H1 (cell line): ENCODE measurements around the gene ITPRIPL2. TPM values are rescaled to one million over a fixed set of nuclear protein-coding genes. Genes with fewer than 3 reads are reported as not detected.

Experiments
- CTCF ChIA-PET: fragments of 300-600 bp; sonication (Branson Sonifier 250); formaldehyde crosslinking; loops from one replicate; lab custom pipeline; 2021; ENCODE audit not compliant: partially characterized antibody; lab: Charles Lee
- POLR2A ChIA-PET: fragments of 300-600 bp; sonication (Branson Sonifier 250); formaldehyde crosslinking; loops from one replicate; lab custom pipeline; 2021; ENCODE audit warnings: inconsistent platforms; ENCODE audit not compliant: partially characterized antibody; lab: Charles Lee
- DNase-seq, 2 experiments: peaks; one replicate each; pipeline versions ENCODE4 v3.0.0 to v3.0.0-alpha.2; 2010 to 2022; ENCODE audit warnings: low spot score in 2 of 2, low read depth in 1 of 2, mixed read lengths in 1 of 2
- FAIRE-seq: peaks from 2 replicates; lab custom pipeline; 2011; peaks lifted over from hg19 to GRCh38; lab: Jason Lieb, UNC
- H2AFZ ChIP-seq: 2 replicates; pipeline ENCODE4 v1.8.1; 2012; ENCODE audit warnings: low read length, inconsistent platforms
- H2AK5ac ChIP-seq: 2 replicates; pipeline ENCODE4 v1.6.1; 2013; ENCODE audit warnings: low read depth, low read length
- H2BK120ac ChIP-seq: replicated peaks from 2 replicates; pipeline ENCODE3; 2013; ENCODE audit warnings: low read depth, low read length, inconsistent platforms
- H2BK12ac ChIP-seq: 2 replicates; pipeline ENCODE4 v1.6.1; 2013; ENCODE audit warnings: low read depth, low read length
- H2BK15ac ChIP-seq: 2 replicates; pipeline ENCODE4 v1.6.1; 2013; ENCODE audit warnings: low read length
- H2BK20ac ChIP-seq: 2 replicates; pipeline ENCODE4 v1.6.1; 2013; ENCODE audit warnings: low read length
- H2BK5ac ChIP-seq: 2 replicates; pipeline ENCODE4 v1.6.1; 2013; ENCODE audit warnings: low read depth, low read length
- H3K14ac ChIP-seq: 2 replicates; pipeline ENCODE4 v1.6.1; 2013; ENCODE audit warnings: inconsistent platforms; ENCODE audit not compliant: insufficient read length
- H3K18ac ChIP-seq: 2 replicates; pipeline ENCODE4 v1.6.1; 2013; ENCODE audit warnings: low read length; ENCODE audit errors: extremely low read depth
- H3K23ac ChIP-seq: 2 replicates; pipeline ENCODE4 v1.6.1; 2013; ENCODE audit warnings: inconsistent platforms; ENCODE audit not compliant: insufficient read length
- H3K23me2 ChIP-seq: 2 replicates; pipeline ENCODE4 v1.6.1; 2013; ENCODE audit warnings: low read depth, low read length
- H3K27ac ChIP-seq: 2 replicates; pipeline ENCODE4 v1.6.1; 2011; ENCODE audit warnings: low read depth, low read length, inconsistent platforms
- H3K27me3 ChIP-seq, 4 experiments: replicated peaks in 1 of 4; 1 replicate in 1 of 4; 2 replicates in 3 of 4; pipeline versions ENCODE4 v1.6.1 to v1.8.1; 2011 to 2013; ENCODE audit warnings: low read length in 3 of 4, mild to moderate bottlenecking in 3 of 4, inconsistent platforms in 2 of 4, mixed read lengths in 2 of 4, moderate library complexity in 1 of 4; ENCODE audit not compliant: control insufficient read depth in 3 of 4, insufficient read depth in 3 of 4; ENCODE audit errors: extremely low read depth in 1 of 4
- H3K36me3 ChIP-seq, 4 experiments: 2 replicates each; pipeline versions ENCODE4 v1.6.1 to v1.8.1; 2011 to 2013; ENCODE audit warnings: mild to moderate bottlenecking in 4 of 4, low read length in 3 of 4, moderate library complexity in 2 of 4, control low read depth in 1 of 4, inconsistent platforms in 1 of 4; ENCODE audit not compliant: insufficient read depth in 4 of 4, control insufficient read depth in 2 of 4
- H3K4ac ChIP-seq: replicated peaks from 2 replicates; pipeline ENCODE3; 2013; ENCODE audit warnings: low read length, low read depth, mixed read lengths, inconsistent platforms; ENCODE audit not compliant: insufficient read length
- H3K4me1 ChIP-seq, 4 experiments: replicated peaks in 1 of 4; 1 replicate in 1 of 4; 2 replicates in 3 of 4; pipeline versions ENCODE4 v1.6.1 to v1.8.1; 2011 to 2013; ENCODE audit warnings: low read length in 3 of 4, inconsistent platforms in 2 of 4, mixed read lengths in 1 of 4; ENCODE audit not compliant: insufficient read depth in 4 of 4, control insufficient read depth in 3 of 4
- H3K4me2 ChIP-seq, 2 experiments: 2 replicates each; pipeline versions ENCODE4 v1.6.1 to v1.8.1; 2011 to 2013; ENCODE audit warnings: low read depth in 2 of 2, low read length in 2 of 2, control low read depth in 1 of 2, inconsistent platforms in 1 of 2, mild to moderate bottlenecking in 1 of 2; ENCODE audit not compliant: insufficient read depth in 1 of 2
- H3K4me3 ChIP-seq, 4 experiments: fragments of 200-600, 300-600 bp in 1 of 4; sonication (generic), shearing (Covaris generic), sonication (Bioruptor Twin) in 1 of 4; 2 replicates each; pipeline versions ENCODE4 v1.5.1 to v1.8.1; 2011 to 2016; ENCODE audit warnings: low read length in 4 of 4, low read depth in 3 of 4, control low read depth in 2 of 4, inconsistent platforms in 2 of 4, mild to moderate bottlenecking in 2 of 4, mixed read lengths in 1 of 4, moderate library complexity in 1 of 4; ENCODE audit not compliant: insufficient read depth in 2 of 4; ENCODE audit errors: extremely low read depth in 1 of 4
- H3K56ac ChIP-seq: replicated peaks from 2 replicates; pipeline ENCODE3; 2013; ENCODE audit warnings: low read depth, mild to moderate bottlenecking, mixed read lengths, low read length, inconsistent platforms; ENCODE audit not compliant: insufficient read length
- H3K79me1 ChIP-seq: 2 replicates; pipeline ENCODE4 v1.6.1; 2013; ENCODE audit warnings: low read depth, low read length, control low read depth
- H3K79me2 ChIP-seq, 2 experiments: 2 replicates each; pipeline versions ENCODE4 v1.6.1 to v1.8.1; 2012 to 2013; ENCODE audit warnings: low read length in 2 of 2, mild to moderate bottlenecking in 2 of 2, inconsistent platforms in 1 of 2; ENCODE audit not compliant: insufficient read depth in 2 of 2, control insufficient read depth in 1 of 2
- H3K9ac ChIP-seq, 4 experiments: replicated peaks in 1 of 4; 1 replicate in 1 of 4; 2 replicates in 3 of 4; pipeline versions ENCODE4 v1.6.1 to v1.8.1; 2011 to 2013; ENCODE audit warnings: low read depth in 3 of 4, low read length in 3 of 4, control low read depth in 2 of 4, mild to moderate bottlenecking in 2 of 4, moderate library complexity in 2 of 4, inconsistent platforms in 1 of 4; ENCODE audit errors: extremely low read depth in 1 of 4
- H3K9me3 ChIP-seq, 2 experiments: 2 replicates each; pipeline versions ENCODE4 v1.6.1 to v1.8.1; 2012 to 2013; ENCODE audit warnings: mild to moderate bottlenecking in 2 of 2, moderate library complexity in 2 of 2, control low read depth in 1 of 2, inconsistent platforms in 1 of 2, low read depth in 1 of 2, low read length in 1 of 2, mixed read lengths in 1 of 2; ENCODE audit not compliant: insufficient read depth in 2 of 2
- H4K20me1 ChIP-seq, 2 experiments: replicated peaks in 1 of 2; 2 replicates each; pipeline versions ENCODE3 to v1.8.1; 2011 to 2013; ENCODE audit warnings: inconsistent platforms in 2 of 2, low read length in 2 of 2, mild to moderate bottlenecking in 1 of 2; ENCODE audit not compliant: insufficient read depth in 2 of 2, control insufficient read depth in 1 of 2
- H4K5ac ChIP-seq: 2 replicates; pipeline ENCODE4 v1.6.1; 2013; ENCODE audit warnings: low read length, low read depth, mixed read lengths, inconsistent platforms; ENCODE audit not compliant: insufficient read length
- H4K8ac ChIP-seq: 2 replicates; pipeline ENCODE4 v1.8.0; 2013; ENCODE audit warnings: mild to moderate bottlenecking, moderate library complexity, low read length, inconsistent platforms; ENCODE audit not compliant: insufficient read depth; ENCODE audit errors: extremely low read depth
- H4K91ac ChIP-seq: replicated peaks from 2 replicates; pipeline ENCODE3; 2013; ENCODE audit warnings: low read length, mixed read lengths, inconsistent platforms; ENCODE audit not compliant: insufficient read length
- ASH2L ChIP-seq: fragments of 200-600, 300-600 bp; sonication (generic); IDR thresholded peaks from one replicate; pipeline ENCODE4 v1.7.1; 2017; ENCODE audit warnings: low read length
- EP300 ChIP-seq, 2 experiments: IDR thresholded peaks; 1 replicate in 1 of 2; 2 replicates in 1 of 2; pipeline ENCODE4 v1.6.1; 2011 to 2012; ENCODE audit warnings: low read depth in 2 of 2, low read length in 2 of 2, mild to moderate bottlenecking in 2 of 2, borderline replicate concordance in 1 of 2, inconsistent platforms in 1 of 2, moderate library complexity in 1 of 2
- FOSL1 ChIP-seq: IDR thresholded peaks from 2 replicates; pipeline ENCODE4 v1.6.1; 2011; ENCODE audit warnings: mild to moderate bottlenecking, low read depth, low read length, moderate library complexity; ENCODE audit not compliant: insufficient read depth
- GTF2F1 ChIP-seq: IDR thresholded peaks from 2 replicates; pipeline ENCODE4 v1.6.1; 2012; ENCODE audit warnings: low read depth, low read length, improper control_type of control experiment, borderline replicate concordance
- HDAC2 ChIP-seq, 2 experiments: fragments of 300-600 bp in 1 of 2; sonication (generic) in 1 of 2; IDR thresholded peaks; 2 replicates each; pipeline ENCODE4 v1.6.1; 2011 to 2012; ENCODE audit warnings: low read depth in 2 of 2, low read length in 2 of 2, mild to moderate bottlenecking in 2 of 2, moderate library complexity in 2 of 2, borderline replicate concordance in 1 of 2, inconsistent platforms in 1 of 2
- JUN ChIP-seq: IDR thresholded peaks from 2 replicates; pipeline ENCODE4 v1.6.1; 2011; ENCODE audit warnings: low read depth, mild to moderate bottlenecking, improper control_type of control experiment, low read length
- KDM5A ChIP-seq: fragments of 200-600 bp; IDR thresholded peaks from 2 replicates; pipeline ENCODE4 v1.7.1; 2012; ENCODE audit warnings: mild to moderate bottlenecking, low read length, inconsistent platforms, mixed read lengths
- MAX ChIP-seq: IDR thresholded peaks from 2 replicates; pipeline ENCODE4 v1.6.1; 2012; ENCODE audit warnings: inconsistent platforms
- RBBP5 ChIP-seq: IDR thresholded peaks from 2 replicates; pipeline ENCODE4 v1.7.1; 2012; ENCODE audit warnings: low read depth, mild to moderate bottlenecking, inconsistent platforms, low read length, moderate library complexity, borderline replicate concordance
- RXRA ChIP-seq: IDR thresholded peaks from 2 replicates; pipeline ENCODE4 v1.6.1; 2011; ENCODE audit warnings: low read depth, mild to moderate bottlenecking, low read length, moderate library complexity; ENCODE audit not compliant: insufficient read depth
- SP2 ChIP-seq: IDR thresholded peaks from 2 replicates; pipeline ENCODE4 v1.6.1; 2012; ENCODE audit warnings: mild to moderate bottlenecking, low read length, inconsistent platforms
- SP4 ChIP-seq: IDR thresholded peaks from 2 replicates; pipeline ENCODE4 v1.6.1; 2012; ENCODE audit warnings: low read length, inconsistent platforms
- WGBS, 2 experiments: shearing (Covaris generic) in 1 of 2; methylation state at CpG; one replicate each; pipeline versions ENCODE4 v1.1.6 to v1.1.7; 2013 to 2015; ENCODE audit warnings: low lambda C conversion rate in 2 of 2, mixed read lengths in 2 of 2, inconsistent platforms in 1 of 2, low coverage in 1 of 2, missing lambda C conversion rate in 1 of 2; ENCODE audit not compliant: insufficient replicate concordance in 2 of 2, insufficient coverage in 1 of 2, insufficient read length in 1 of 2; ENCODE audit errors: extremely low coverage in 1 of 2, missing lambda C conversion rate in 1 of 2; 5-methylcytosine and 5-hydroxymethylcytosine counted together
- polyA plus RNA-seq, 7 experiments: library from polyadenylated mRNA; depleted of rRNA in 3 of 7; stranded (reverse) in 5 of 7; unstranded in 2 of 7; fragments of >200 nt in 5 of 7; fragments of 200-250 nt in 2 of 7; gene quantifications; 1 replicate in 5 of 7; 2 replicates in 1 of 7; 4 replicates in 1 of 7; pipeline versions ENCODE4 v1.2.1 to v1.2.3, GENCODE V29; 2011 to 2013; ENCODE audit warnings: missing spikeins in 2 of 7, mixed read lengths in 2 of 7
- total RNA-seq: library from RNA; stranded (reverse); fragmentation: NEBNext Ultra II Directional; extraction: Animal tissue kit (Norgen Biotek cat#: 25700); gene quantifications from 2 replicates; pipeline ENCODE4 v1.2.1, GENCODE V29; 2021

Gene ITPRIPL2
- total and polyA plus RNA-seq, 2 of the 8 experiments (the other 6 are each of a cell fraction or from before 2014, with no cell fraction given), result 1.1 to 3.4 TPM

DNA sequence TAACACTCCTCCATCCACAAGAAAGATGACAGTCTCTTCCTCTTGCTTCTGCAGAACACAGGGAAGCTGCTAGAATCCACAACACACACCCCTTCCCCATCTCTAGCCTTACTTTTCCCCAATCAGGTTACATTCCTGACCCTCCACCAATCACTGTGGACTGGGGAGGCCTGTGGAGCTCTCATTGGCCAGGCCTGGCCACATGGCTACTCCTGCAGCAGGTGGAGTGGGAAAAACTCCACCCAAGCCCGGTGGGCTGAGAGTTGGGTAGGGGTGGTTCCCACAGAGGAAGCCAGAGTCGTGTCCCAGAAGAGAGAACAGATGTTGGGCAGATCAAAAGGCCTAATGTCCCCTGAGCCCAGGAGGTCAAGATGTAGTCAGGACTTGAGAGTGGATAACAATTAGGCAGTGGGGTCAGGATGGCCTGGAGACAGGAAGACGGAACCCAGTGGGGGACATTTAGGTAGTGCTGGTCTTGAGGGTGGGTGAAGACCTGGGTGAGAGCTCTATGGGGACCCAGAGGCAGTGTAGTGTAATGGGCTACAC lies 24.3 kb upstream of the ITPRIPL2 start:
- WGBS, 2 experiments, result 86% methylated on average over 3 of the region's 3 CpGs; no CpG with 5 or more reads in 1 of the 2 experiments
- Histone ChIP-seq H3K23ac (no peak overlapping the region), H2BK12ac (no peak overlapping the region), H3K4me2 (no peak overlapping the region), H2BK20ac (no peak overlapping the region), H3K4ac (no peak overlapping the region), H2BK5ac (no peak overlapping the region), H2BK120ac (no peak overlapping the region), H3K27me3 (peaks cover 0 to 10% (median 7%) of the 10 kb centered on the region in 4 experiments; a peak in 5 of 7 replicates), H3K14ac (no peak overlapping the region), H4K5ac (no peak overlapping the region), H4K20me1 (no peaks in the 10 kb centered on the region), H4K91ac (no peak overlapping the region), H3K4me1 (no peaks in the 10 kb centered on the region; a peak in 1 of 7 replicates), H4K8ac (no peak overlapping the region), H3K79me1 (no peaks in the 10 kb centered on the region), H3K27ac (no peak overlapping the region), H2AK5ac (no peak overlapping the region), H3K9me3 (no peaks in the 10 kb centered on the region), H3K4me3 (no peak overlapping the region), H3K18ac (no peak overlapping the region), H2AFZ (no peak overlapping the region), H3K23me2 (no peaks in the 10 kb centered on the region; the same call in 1 of the 2 replicates), H3K9ac (no peak overlapping the region), H3K79me2 (no peaks in the 10 kb centered on the region), H3K36me3 (no peaks in the 10 kb centered on the region), H2BK15ac (no peak overlapping the region), H3K56ac (no peak overlapping the region)
- POLR2A ChIA-PET, result no interaction called here
- TF ChIP-seq ASH2L (no peak), SP4 (no peak), RXRA (no peak), GTF2F1 (no peak), FOSL1 (no peak), HDAC2 (IDR thresholded peaks at IDR 0.05; ENCODE audit: borderline replicate concordance in 1 of 2, low read depth in 2 of 2, low read length in 2 of 2) (no peak), SP2 (no peak), KDM5A (no peak), JUN (no peak), MAX (no peak), EP300 (IDR thresholded peaks at IDR 0.05; ENCODE audit: borderline replicate concordance in 1 of 2, low read depth in 2 of 2, low read length in 2 of 2) (no peak), RBBP5 (no peak)
- FAIRE-seq, result no peak
- no peak for DNase-seq
- CTCF ChIA-PET, result interaction anchor here (0.6 to 1.2 kb wide), 3 partner anchors 11 to 109 kb away, joined by 3 to 5 read pairs (median 4); no protein-coding TSS in a partner anchor
